B cell (primary cell): ENCODE measurements around the gene MRM1.
A peak's percentile ranks its signal among the peaks of the same experiment; 100 is the strongest.

ENCODE experiments used
- CTCF ChIP-seq: fragments of 200-600 bp; IDR thresholded peaks from one replicate; pipeline ENCODE4 v1.8.0; 2022; ENCODE audit warnings: antibody characterized with exemption, mild to moderate bottlenecking
- EZH2 ChIP-seq: IDR thresholded peaks from 2 replicates; pipeline ENCODE4 v1.6.1; 2012; ENCODE audit warnings: borderline replicate concordance, low read depth, mild to moderate bottlenecking, moderate library complexity, low read length; ENCODE audit not compliant: insufficient read depth, poor library complexity, severe bottlenecking

GRCh38 chr17:36641877-36642845, 40.8 kb downstream of the MRM1 start:
- no peak for TF ChIP-seq CTCF
- TF ChIP-seq EZH2, result peak; percentile 42
